ENCODE data around the gene EPM2A.

DNA sequence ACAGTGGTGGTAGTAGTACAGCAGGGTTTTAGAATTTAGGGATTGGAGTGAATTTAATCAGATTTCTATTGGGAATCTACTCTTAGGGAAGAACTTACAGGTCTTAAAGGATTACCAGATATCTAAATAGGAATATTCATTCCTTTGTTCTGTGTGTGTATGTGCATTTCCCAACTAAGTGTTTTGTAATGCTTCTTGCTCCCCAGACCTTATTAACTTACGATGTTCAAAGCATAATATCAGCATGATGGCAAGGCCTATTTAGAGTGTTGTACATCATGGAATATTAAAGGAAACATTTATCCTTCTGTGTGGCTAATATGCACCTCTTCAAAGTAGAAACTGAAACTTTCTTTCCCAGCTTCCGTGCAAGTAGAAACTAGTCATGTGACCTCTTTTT, 133.9 kb downstream of the EPM2A start:
- TF ChIP-seq NFRKB (IDR thresholded peaks at IDR 0.05), result no peak
- no peak for TF ChIP-seq ZNF384 (IDR thresholded peaks at IDR 0.05)
- no peak for TF ChIP-seq FOXM1 (IDR thresholded peaks at IDR 0.05; ENCODE audit: borderline replicate concordance)
- TF ChIP-seq, protein P1, sequence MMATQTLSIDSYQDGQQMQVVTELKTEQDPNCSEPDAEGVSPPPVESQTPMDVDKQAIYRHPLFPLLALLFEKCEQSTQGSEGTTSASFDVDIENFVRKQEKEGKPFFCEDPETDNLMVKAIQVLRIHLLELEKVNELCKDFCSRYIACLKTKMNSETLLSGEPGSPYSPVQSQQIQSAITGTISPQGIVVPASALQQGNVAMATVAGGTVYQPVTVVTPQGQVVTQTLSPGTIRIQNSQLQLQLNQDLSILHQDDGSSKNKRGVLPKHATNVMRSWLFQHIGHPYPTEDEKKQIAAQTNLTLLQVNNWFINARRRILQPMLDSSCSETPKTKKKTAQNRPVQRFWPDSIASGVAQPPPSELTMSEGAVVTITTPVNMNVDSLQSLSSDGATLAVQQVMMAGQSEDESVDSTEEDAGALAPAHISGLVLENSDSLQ (IDR thresholded peaks at IDR 0.05), result no peak
- no peak for TF ChIP-seq ELF4 (IDR thresholded peaks at IDR 0.05)
- no peak for TF ChIP-seq LEF1 (IDR thresholded peaks at IDR 0.05; ENCODE audit: borderline replicate concordance)
- TF ChIP-seq SP1 (IDR thresholded peaks at IDR 0.05), result no peak
- TF ChIP-seq ARNT (IDR thresholded peaks at IDR 0.05), result no peak
- no peak for TF ChIP-seq FOXK2 (IDR thresholded peaks at IDR 0.05)
- TF ChIP-seq TARDBP (IDR thresholded peaks at IDR 0.05), result no peak

Data from HEK293T (cell line).